Thyroid gland (tissue), 4 donors: Measurements from ENCODE around the gene CPA3.

ENCODE experiments used
- POLR2A ChIP-seq, 2 donors: fragments of 450-650 bp; IDR thresholded peaks; one replicate each; pipeline ENCODE4 v1.6.1; 2017; ENCODE audit warnings: antibody characterized with exemption in 2 of 2, mild to moderate bottlenecking in 2 of 2, moderate library complexity in 1 of 2
- TF ChIP-seq, protein P1 (sequence below), 6 experiments: fragments of 200-600 bp in 3 of 6; fragments of 450-650 bp in 3 of 6; sonication (generic) in 3 of 6; IDR thresholded peaks; one replicate each; pipeline ENCODE4 v1.5.1; 2016 to 2019; ENCODE audit warnings: antibody characterized with exemption in 6 of 6, mild to moderate bottlenecking in 2 of 6, inconsistent platforms in 1 of 6, moderate library complexity in 1 of 6

- TF ChIP-seq, protein P1, sequence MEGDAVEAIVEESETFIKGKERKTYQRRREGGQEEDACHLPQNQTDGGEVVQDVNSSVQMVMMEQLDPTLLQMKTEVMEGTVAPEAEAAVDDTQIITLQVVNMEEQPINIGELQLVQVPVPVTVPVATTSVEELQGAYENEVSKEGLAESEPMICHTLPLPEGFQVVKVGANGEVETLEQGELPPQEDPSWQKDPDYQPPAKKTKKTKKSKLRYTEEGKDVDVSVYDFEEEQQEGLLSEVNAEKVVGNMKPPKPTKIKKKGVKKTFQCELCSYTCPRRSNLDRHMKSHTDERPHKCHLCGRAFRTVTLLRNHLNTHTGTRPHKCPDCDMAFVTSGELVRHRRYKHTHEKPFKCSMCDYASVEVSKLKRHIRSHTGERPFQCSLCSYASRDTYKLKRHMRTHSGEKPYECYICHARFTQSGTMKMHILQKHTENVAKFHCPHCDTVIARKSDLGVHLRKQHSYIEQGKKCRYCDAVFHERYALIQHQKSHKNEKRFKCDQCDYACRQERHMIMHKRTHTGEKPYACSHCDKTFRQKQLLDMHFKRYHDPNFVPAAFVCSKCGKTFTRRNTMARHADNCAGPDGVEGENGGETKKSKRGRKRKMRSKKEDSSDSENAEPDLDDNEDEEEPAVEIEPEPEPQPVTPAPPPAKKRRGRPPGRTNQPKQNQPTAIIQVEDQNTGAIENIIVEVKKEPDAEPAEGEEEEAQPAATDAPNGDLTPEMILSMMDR (IDR thresholded peaks at IDR 0.05) = no peak
- no peak for TF ChIP-seq POLR2A (IDR thresholded peaks at IDR 0.05)
These were observed 51.0 kb downstream of the CPA3 start for GRCh38 chr3:148916132-148916531.
